ENCODE measurements around the gene UXS1.
"Not testable (repeated sequence)": the region's sequence is repeated elsewhere in the genome, so short reads cannot be mapped to it uniquely, and the experiment has no call there.

The UXS1 gene

GRCh38 chr2:106193977-106194778 lies at the start of gene UXS1:
UXS1 (minus strand) TSS chr2:106194301; CDS start chr2:106194241, 60 bp downstream.
- DNase-seq (ENCODE audit: low spot score) = peak; percentile 96

- not testable (repeated sequence) for DNase-seq (ENCODE audit: low spot score)
Observed at GRCh38 chr2:106239491-106239890, 45.4 kb upstream of the UXS1 start.

GRCh38 chr2:106235392-106235791 lies 41.3 kb upstream of the UXS1 start:
- not testable (repeated sequence) for DNase-seq (ENCODE audit: low spot score)

- no peak for DNase-seq (ENCODE audit: low spot score)
Observed at GRCh38 chr2:106233350-106233706, 39.2 kb upstream of the UXS1 start.

GRCh38 chr2:106232638-106233349 lies 38.7 kb upstream of the UXS1 start:
- DNase-seq (ENCODE audit: low spot score) = no peak

- DNase-seq (ENCODE audit: low spot score) = no peak
Observed at GRCh38 chr2:106223347-106223746, 29.2 kb upstream of the UXS1 start.

- not testable (repeated sequence) for DNase-seq (ENCODE audit: low spot score)
Observed at GRCh38 chr2:106222057-106222456, 28.0 kb upstream of the UXS1 start.

GRCh38 chr2:106219813-106220212 lies 25.7 kb upstream of the UXS1 start:
- no peak for DNase-seq (ENCODE audit: low spot score)

- DNase-seq (ENCODE audit: low spot score) = not testable (repeated sequence)
Observed at GRCh38 chr2:106219157-106219556, 25.1 kb upstream of the UXS1 start.

- DNase-seq (ENCODE audit: low spot score) = no peak
Observed at GRCh38 chr2:106208874-106209273, 14.8 kb upstream of the UXS1 start.

- DNase-seq (ENCODE audit: low spot score) = no peak
Observed at GRCh38 chr2:106208399-106208798, 14.3 kb upstream of the UXS1 start.

GRCh38 chr2:106207246-106207645 lies 13.1 kb upstream of the UXS1 start:
- no peak for DNase-seq (ENCODE audit: low spot score)

- no peak for DNase-seq (ENCODE audit: low spot score)
Observed at GRCh38 chr2:106205488-106205887, 11.4 kb upstream of the UXS1 start.

GRCh38 chr2:106204551-106204950 lies 10.4 kb upstream of the UXS1 start:
- DNase-seq (ENCODE audit: low spot score) = not testable (repeated sequence)

- no peak for DNase-seq (ENCODE audit: low spot score)
Observed at GRCh38 chr2:106201661-106202060, 7.6 kb upstream of the UXS1 start.

- DNase-seq (ENCODE audit: low spot score) = no peak
Observed at GRCh38 chr2:106197878-106198277, 3.8 kb upstream of the UXS1 start.

- DNase-seq (ENCODE audit: low spot score) = no peak
Observed at GRCh38 chr2:106195981-106196380, 1.9 kb upstream of the UXS1 start.

GRCh38 chr2:106195456-106195855 lies 1.4 kb upstream of the UXS1 start:
- DNase-seq (ENCODE audit: low spot score) = no peak

GRCh38 chr2:106193690-106193976 lies 468 bp downstream of the UXS1 start:
- no peak for DNase-seq (ENCODE audit: low spot score)

- peak; percentile 54 for DNase-seq (ENCODE audit: low spot score)
Observed at GRCh38 chr2:106192752-106193689, 1.1 kb downstream of the UXS1 start.

GRCh38 chr2:106191511-106192016 lies 2.5 kb downstream of the UXS1 start:
- no peak for DNase-seq (ENCODE audit: low spot score)

- no peak for DNase-seq (ENCODE audit: low spot score)
Observed at GRCh38 chr2:106189764-106190468, 4.2 kb downstream of the UXS1 start.
